HepG2 (cell line): ENCODE results near the gene ANTKMT. TPM values are rescaled to one million over a fixed set of nuclear protein-coding genes. Genes with fewer than 3 reads are reported as not detected.
A peak's percentile ranks its signal among the peaks of the same experiment; 100 is the strongest.

ENCODE experiments used
- ATAC-seq: fragments of 200-7000 bp; cut with Tn5 transposase; 3 replicates; pipeline ENCODE4 v1.9.1; 2020; ENCODE audit warnings: mild to moderate bottlenecking, moderate library complexity
- BruUV-seq: library from RNA; stranded (reverse); fragments of 400-500 nt; replicated peaks from 2 replicates; lab custom pipeline; 2021; lab: Mats Ljungman, UMichigan
- CTCF ChIA-PET: fragments of 300-600 bp; formaldehyde crosslinking; extraction: SDS; loops from one replicate; lab custom pipeline; 2021; ENCODE audit warnings: low total read pairs, inconsistent platforms, low intra/inter-chr PET ratio; lab: Yijun Ruan, JAX
- POLR2A ChIA-PET: fragments of 350-600 bp; sonication (Branson Sonifier 250); formaldehyde crosslinking; loops from one replicate; lab custom pipeline; 2020; ENCODE audit warnings: antibody characterized with exemption, inconsistent platforms; lab: Yijun Ruan, JAX
- DNase-seq: peaks from one replicate; pipeline ENCODE4 v3.0.0-alpha.2; 2015; ENCODE audit warnings: low spot score
- FAIRE-seq: peaks from 3 replicates; lab custom pipeline; 2011; peaks lifted over from hg19 to GRCh38; lab: Jason Lieb, UNC
- H2AFZ ChIP-seq: one replicate; pipeline ENCODE4 v1.6.1; 2011; ENCODE audit warnings: low read length, inconsistent platforms
- H3K27ac ChIP-seq: fragments of 300-600 bp; 3 replicates; pipeline ENCODE4 v1.8.0; 2011; ENCODE audit warnings: mixed run types, mild to moderate bottlenecking, mixed read lengths, low read length, inconsistent platforms; ENCODE audit not compliant: insufficient read depth; ENCODE audit errors: extremely low read length
- H3K27me3 ChIP-seq, 2 experiments: fragments of 200-600 bp in 1 of 2; 2 replicates in 1 of 2; 3 replicates in 1 of 2; pipeline versions ENCODE4 v1.6.0 to v1.8.0; 2011; ENCODE audit warnings: low read length in 2 of 2, mild to moderate bottlenecking in 2 of 2, moderate library complexity in 2 of 2, inconsistent platforms in 1 of 2; ENCODE audit not compliant: insufficient read depth in 2 of 2, control insufficient read depth in 1 of 2
- H3K36me3 ChIP-seq, 2 experiments: fragments of 200-600 bp in 1 of 2; replicated peaks in 1 of 2; 2 replicates in 1 of 2; 3 replicates in 1 of 2; pipeline versions ENCODE4 v1.5.1 to v1.8.0; 2011; ENCODE audit warnings: low read length in 2 of 2, inconsistent platforms in 1 of 2; ENCODE audit not compliant: insufficient read depth in 2 of 2, control insufficient read depth in 1 of 2
- H3K4me1 ChIP-seq: 2 replicates; pipeline ENCODE4 v1.5.1; 2012; ENCODE audit warnings: low read length, inconsistent platforms; ENCODE audit not compliant: insufficient read depth
- H3K4me2 ChIP-seq: 2 replicates; pipeline ENCODE4 v1.6.0; 2011; ENCODE audit warnings: low read depth, low read length, inconsistent platforms
- H3K4me3 ChIP-seq, 3 experiments: fragments of 200-600 bp in 1 of 3; sonication (generic), shearing (Covaris generic) in 1 of 3; replicated peaks in 1 of 3; 2 replicates each; pipeline ENCODE4 v1.5.1; 2011 to 2016; ENCODE audit warnings: low read length in 3 of 3, inconsistent platforms in 2 of 3, low read depth in 2 of 3, mild to moderate bottlenecking in 2 of 3, control low read depth in 1 of 3, mixed read lengths in 1 of 3; ENCODE audit not compliant: insufficient read depth in 1 of 3
- H3K79me2 ChIP-seq: one replicate; pipeline ENCODE4 v1.6.1; 2011; ENCODE audit warnings: low read length, inconsistent platforms; ENCODE audit not compliant: insufficient read depth
- H3K9ac ChIP-seq: 2 replicates; pipeline ENCODE4 v1.6.0; 2011; ENCODE audit warnings: mild to moderate bottlenecking, low read depth, low read length, inconsistent platforms; ENCODE audit not compliant: insufficient read depth
- H3K9me3 ChIP-seq: 2 replicates; pipeline ENCODE4 v1.5.1; 2012; ENCODE audit warnings: mild to moderate bottlenecking, low read length
- H4K20me1 ChIP-seq: 2 replicates; pipeline ENCODE4 v1.6.0; 2011; ENCODE audit warnings: inconsistent platforms, mild to moderate bottlenecking, low read length, moderate library complexity; ENCODE audit not compliant: insufficient read depth
- CTCF ChIP-seq: sonication (generic); formaldehyde crosslinking; IDR thresholded peaks from 2 replicates; pipeline ENCODE4 v1.5.0; 2020; ENCODE audit warnings: mild to moderate bottlenecking, missing genetic modification reagents, moderate library complexity
- RAD21 ChIP-seq: fragments of 450-650 bp; formaldehyde crosslinking; IDR thresholded peaks from 2 replicates; pipeline ENCODE4 v1.5.0; 2020; ENCODE audit warnings: mild to moderate bottlenecking
- SOX6 ChIP-seq, 2 experiments: fragments of 450-650 bp in 1 of 2; sonication (generic) in 1 of 2; formaldehyde crosslinking in 1 of 2; IDR thresholded peaks; 2 replicates each; pipeline versions ENCODE4 v1.4.0 to v1.6.1; 2017 to 2020; ENCODE audit warnings: antibody characterized with exemption in 1 of 2, mild to moderate bottlenecking in 1 of 2, missing genetic modification reagents in 1 of 2
- WGBS: methylation state at CpG from one replicate; pipeline ENCODE4 v1.1.6; 2017; ENCODE audit warnings: low lambda C conversion rate; 5-methylcytosine and 5-hydroxymethylcytosine counted together
- in situ Hi-C: cut with HindIII; loops from 2 replicates; pipeline ENCODE4 v1.10.0; 2017; ENCODE audit warnings: low pct_unique_long_range_greater_than_20kb; ENCODE audit not compliant: extremely low pct_ligation_motif_present
- intact Hi-C: fragments of 100-400 bp; cut with micrococcal nuclease; formaldehyde crosslinking; loops from one replicate; pipeline ENCODE4 v1.10.0; 2022; ENCODE audit not compliant: unreplicated experiment
- polyA plus RNA-seq, 8 experiments: library from polyadenylated mRNA; depleted of rRNA in 3 of 8; stranded (reverse) in 7 of 8; unstranded in 1 of 8; fragments of >200 nt; fragmentation: Illumina TruSeq in 4 of 8; extraction: Trizol in 4 of 8; gene quantifications; 2 replicates each; pipeline versions ENCODE4 v1.2.1 to v1.2.3, GENCODE V29; 2011 to 2016; ENCODE audit warnings: low read depth in 4 of 8, missing spikeins in 1 of 8, mixed read lengths in 1 of 8; ENCODE audit not compliant: insufficient read depth in 1 of 8
- total RNA-seq, 5 experiments: library from RNA; depleted of rRNA; stranded (reverse); fragments of >200 nt; fragmentation: Illumina TruSeq; extraction: Trizol; gene quantifications; 2 replicates each; pipeline ENCODE4 v1.2.3, GENCODE V29; 2016; ENCODE audit warnings: low read depth in 1 of 5

Gene ANTKMT
- total and polyA plus RNA-seq, 2 of the 13 experiments (the other 11 are each of a cell fraction or from before 2014, with no cell fraction given), result 7.5 to 47.8 TPM

- Histone ChIP-seq H3K36me3 (peaks cover 3 to 25% of the 10 kb centered on the region in 2 experiments; a peak in 2 of 5 replicates), H3K9ac (no peak overlapping the region), H3K4me3 (no peak overlapping the region), H3K9me3 (no peaks in the 10 kb centered on the region), H3K27me3 (no peaks in the 10 kb centered on the region), H3K4me2 (no peak overlapping the region), H2AFZ (no peak overlapping the region), H3K4me1 (no peaks in the 10 kb centered on the region), H3K79me2 (no peaks in the 10 kb centered on the region), H3K27ac (no peak overlapping the region), H4K20me1 (0 out of 2 replicates have a peak, but pooled peaks cover 2% of the 10 kb centered on the region)
- 89% methylated on average over 6 of the region's 13 CpGs for WGBS
- CTCF ChIA-PET, result interaction anchor here (2.7 kb wide), 1 partner anchor 21 kb away, joined by 19 read pairs; no protein-coding TSS in a partner anchor
- DNase-seq (no peak), ATAC-seq (no peak), FAIRE-seq (no peak)
- in situ Hi-C loops (no loop called here), intact Hi-C loops (no loop called here)
- no TSS peak for BruUV-seq
- POLR2A ChIA-PET, result interaction anchor here (1.2 to 2.2 kb wide), 2 partner anchors 12 to 20 kb away, joined by 3 to 7 read pairs; partner anchors contain the start of gene ANTKMT
- TF ChIP-seq CTCF (CRISPR knock-in tag) (peak; percentile 42), SOX6 (IDR thresholded peaks at IDR 0.05) (no peak), SOX6 (CRISPR knock-in tag; IDR thresholded peaks at IDR 0.05) (no peak), RAD21 (CRISPR knock-in tag) (0 out of 2 replicates have a peak, but pooled peaks have one; percentile 12)
Measured at GRCh38 chr16:732936-733335, 12.0 kb downstream of the ANTKMT start.
